ENCODE measurements around the gene DNAJC22. TPM values are rescaled to one million over a fixed set of nuclear protein-coding genes. Genes with fewer than 3 reads are reported as not detected.

DNAJC22 gene
- total RNA-seq, 2 experiments from 2014 or later: 0.16 to 0.76 TPM

- Histone ChIP-seq H2AFZ (ENCODE audit: low read length) (no peak overlapping the region), H3K4me2 (ENCODE audit: low read length) (no peak overlapping the region), H3K36me3 (ENCODE audit: insufficient read depth, low read length) (peaks cover 53% of the 10 kb centered on the region), H4K20me1 (ENCODE audit: insufficient read depth, low read length) (no peaks in the 10 kb centered on the region), H3K27ac (ENCODE audit: low read depth, low read length, poor library complexity, severe bottlenecking) (no peak overlapping the region), H3K4me3 (ENCODE audit: low read depth, low read length, poor library complexity, severe bottlenecking) (no peak overlapping the region), H3K9me2 (ENCODE audit: insufficient read depth, low read length) (no peaks in the 10 kb centered on the region), H3K9me3 (ENCODE audit: low read length) (no peaks in the 10 kb centered on the region), H3K4me1 (ENCODE audit: insufficient read depth, low read length, poor library complexity, severe bottlenecking) (no peaks in the 10 kb centered on the region), H3K79me2 (ENCODE audit: insufficient read depth, low read depth, low read length) (no peaks in the 10 kb centered on the region)
- BruUV-seq (replicated peaks): no TSS peak
- TF ChIP-seq EZH2phosphoT487 (IDR thresholded peaks at IDR 0.05; ENCODE audit: borderline replicate concordance, low read depth, low read length): no peak
- TF ChIP-seq CTCF (conservative IDR thresholded peaks at IDR 0.05; ENCODE audit: low read length): no peak
- intact Hi-C loops (cut with micrococcal nuclease; ENCODE audit: unreplicated experiment): no loop called here
- ChIA-PET POLR2A (interaction anchor here (1.0 to 1.1 kb wide), 2 partner anchors 8 to 231 kb away, joined by 3 to 13 read pairs; partner anchors contain the start of gene TROAP), CTCF (ENCODE audit: unreplicated experiment) (interaction anchor here (0.5 to 0.7 kb wide), 3 partner anchors 8 to 68 kb away, joined by 3 read pairs; partner anchors contain the start of gene TROAP)
- no peak for DNase-seq (ENCODE audit: low spot score)
Measured at GRCh38 chr12:49330631-49331379, 15.9 kb upstream of the DNAJC22 start.

GRCh38 chr12:49331380-49332222 lies 15.1 kb upstream of the DNAJC22 start:
- intact Hi-C loops (cut with micrococcal nuclease; ENCODE audit: unreplicated experiment): no loop called here
- Histone ChIP-seq H3K79me2 (ENCODE audit: insufficient read depth, low read depth, low read length) (no peaks in the 10 kb centered on the region), H3K4me1 (ENCODE audit: insufficient read depth, low read length, poor library complexity, severe bottlenecking) (peaks cover under 1% of the 10 kb centered on the region), H3K9me3 (ENCODE audit: low read length) (no peaks in the 10 kb centered on the region), H3K36me3 (ENCODE audit: insufficient read depth, low read length) (peaks cover 45% of the 10 kb centered on the region), H3K4me3 (ENCODE audit: low read depth, low read length, poor library complexity, severe bottlenecking) (no peak overlapping the region), H2AFZ (ENCODE audit: low read length) (no peak overlapping the region), H3K4me2 (ENCODE audit: low read length) (no peak overlapping the region), H3K9me2 (ENCODE audit: insufficient read depth, low read length) (no peaks in the 10 kb centered on the region), H4K20me1 (ENCODE audit: insufficient read depth, low read length) (no peaks in the 10 kb centered on the region), H3K27ac (ENCODE audit: low read depth, low read length, poor library complexity, severe bottlenecking) (no peak overlapping the region)
- BruUV-seq (replicated peaks): no TSS peak
- peak; percentile 28 for DNase-seq (ENCODE audit: low spot score)
- POLR2A ChIA-PET: interaction anchor here (1.0 to 1.1 kb wide), 2 partner anchors 9 to 230 kb away, joined by 3 to 13 read pairs; partner anchors contain the start of gene TROAP
- CTCF ChIA-PET (ENCODE audit: unreplicated experiment): interaction anchor here (0.5 to 1.1 kb wide), 5 partner anchors 8 to 69 kb away, joined by 3 to 4 read pairs (median 3); partner anchors contain the start of gene TROAP
- TF ChIP-seq CTCF (conservative IDR thresholded peaks at IDR 0.05; ENCODE audit: low read length) (peak; percentile 70), EZH2phosphoT487 (IDR thresholded peaks at IDR 0.05; ENCODE audit: borderline replicate concordance, low read depth, low read length) (no peak)
